ENCODE measurements around the gene NSUN5.
A peak's percentile ranks its signal among the peaks of the same experiment; 100 is the strongest.
"Not testable (repeated sequence)": the region's sequence is repeated elsewhere in the genome, so short reads cannot be mapped to it uniquely, and the experiment has no call there.

The NSUN5 gene

DNA sequence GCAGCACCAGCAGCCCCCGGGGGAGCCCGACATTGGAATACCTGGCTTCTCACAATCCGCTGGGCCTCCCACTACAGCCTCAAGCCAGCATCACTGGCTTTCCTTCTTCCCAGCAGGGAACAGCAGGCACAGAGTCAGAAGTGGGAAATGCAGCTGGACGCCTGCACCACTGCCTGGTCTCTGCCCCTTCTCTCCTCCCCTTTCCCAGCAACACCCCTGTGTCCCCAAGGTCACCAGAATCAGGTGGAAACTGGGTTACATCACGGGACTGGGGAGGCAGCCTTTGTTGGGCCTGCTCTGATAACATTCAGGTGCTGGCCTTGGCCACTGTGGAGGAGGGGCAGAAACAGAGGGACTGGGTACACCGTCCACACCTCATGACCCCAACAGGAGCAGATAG, 16.8 kb upstream of the NSUN5 start:
- not testable (repeated sequence) for DNase-seq (ENCODE audit: low read depth)

DNA sequence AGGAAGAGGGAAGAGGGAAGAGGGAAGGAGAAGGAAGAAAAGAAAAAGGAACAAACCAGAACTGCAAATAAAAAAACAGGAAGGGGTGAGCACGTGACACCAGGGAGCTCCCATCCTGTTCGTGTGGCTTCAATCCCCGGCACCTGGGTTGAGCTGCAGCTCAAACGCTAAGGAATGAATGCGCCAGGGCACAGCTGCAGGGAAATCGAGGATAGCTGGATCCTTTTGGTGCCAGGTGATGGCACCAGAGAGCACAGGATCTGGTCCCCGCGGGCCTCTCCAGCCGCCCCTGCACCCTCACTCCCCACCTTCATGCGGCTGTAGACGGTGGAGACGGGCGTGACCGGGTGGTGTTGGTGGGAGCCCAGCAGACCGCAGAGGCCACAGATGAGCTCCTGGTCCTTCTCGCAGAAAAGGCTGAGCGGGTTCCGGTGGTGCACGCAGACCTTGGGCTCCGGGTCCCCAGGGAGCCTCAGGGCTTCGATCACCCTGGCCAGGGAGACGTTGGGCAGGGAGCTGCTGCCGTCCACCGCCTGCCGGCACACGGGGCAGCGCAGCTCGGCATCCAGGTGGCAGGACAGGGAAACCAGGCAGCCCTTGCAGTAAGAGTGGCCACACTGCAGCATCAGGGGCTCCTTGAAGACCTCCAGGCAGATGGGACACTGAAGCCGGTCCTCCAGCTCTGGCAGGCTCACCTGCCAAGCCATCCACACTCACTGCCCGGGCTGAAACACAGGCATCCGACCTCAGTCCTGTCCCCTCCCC, 15.6 kb upstream of the NSUN5 start:
- peak; percentile 43 for DNase-seq (ENCODE audit: low read depth)

DNA sequence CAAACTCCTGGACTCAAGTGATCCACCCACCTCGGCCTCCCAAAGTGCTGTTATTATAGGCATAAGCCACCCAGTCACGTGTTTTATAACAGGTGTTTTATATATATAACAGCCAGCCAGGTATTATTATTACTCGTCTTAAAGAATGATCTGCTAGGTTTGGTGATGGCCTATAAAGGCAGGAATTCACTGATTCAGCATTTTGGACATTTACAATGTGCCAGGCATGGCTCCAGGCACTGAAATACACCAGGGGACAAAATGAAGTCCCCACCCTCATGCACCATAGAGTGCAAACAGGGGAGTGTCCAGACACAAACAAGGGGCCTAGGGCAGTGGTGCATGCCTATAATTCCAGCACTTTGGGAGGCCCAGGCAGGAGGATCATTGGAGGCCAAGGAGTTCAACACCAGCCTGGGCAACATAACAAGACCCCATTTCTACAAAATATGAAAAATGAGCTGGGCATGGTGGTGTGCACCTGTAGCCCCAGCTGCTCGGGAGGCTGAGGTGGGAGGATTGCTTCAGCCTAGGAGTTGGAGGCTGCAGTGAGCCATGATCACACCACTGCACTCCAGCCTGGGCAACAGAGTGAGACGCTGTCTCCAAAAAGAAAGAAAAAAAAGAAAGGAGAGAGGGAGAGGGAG, 14.9 kb upstream of the NSUN5 start:
- not testable (repeated sequence) for DNase-seq (ENCODE audit: low read depth)

DNA sequence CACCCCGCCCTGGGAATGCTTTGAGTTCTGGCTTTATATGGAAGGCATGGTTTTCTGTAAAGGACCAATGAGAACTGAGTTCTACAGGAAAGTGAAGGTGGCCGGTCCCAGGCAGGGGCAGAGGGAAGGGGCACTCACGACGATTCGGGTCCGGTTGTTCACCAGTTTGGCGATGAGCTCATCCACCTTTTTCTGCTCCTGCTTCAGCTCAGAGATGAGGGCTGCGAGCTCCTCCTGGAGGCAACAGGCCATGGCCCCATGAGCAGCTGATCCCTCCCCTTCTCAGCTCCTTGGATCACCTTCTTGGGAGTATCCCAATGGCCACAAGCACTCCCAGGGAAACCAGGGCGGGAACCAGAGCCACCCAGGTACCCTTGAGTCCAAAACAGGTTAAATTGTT, 11.4 kb upstream of the NSUN5 start:
- peak; percentile 29 for DNase-seq (ENCODE audit: low read depth)

DNA sequence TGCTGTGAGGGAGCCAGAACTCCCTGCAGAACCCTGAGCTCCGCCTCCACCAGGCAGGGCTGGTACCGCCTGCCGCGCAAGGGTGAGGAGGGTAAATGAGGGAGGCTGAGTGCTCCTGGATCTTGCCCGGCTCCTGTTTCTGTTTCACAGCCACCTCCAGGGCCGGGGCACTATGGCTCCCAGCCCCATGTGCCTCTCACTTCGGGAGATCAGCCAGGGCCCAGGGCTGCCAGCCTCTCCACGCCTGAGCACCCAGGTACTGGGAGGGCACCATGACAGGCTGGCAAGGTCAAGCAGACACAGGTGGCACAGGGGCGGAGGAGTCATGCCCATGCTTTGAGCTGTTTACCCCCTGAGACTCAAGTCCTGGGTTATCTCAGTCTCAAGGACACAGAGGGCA, 10.9 kb upstream of the NSUN5 start:
- DNase-seq (ENCODE audit: low read depth) = peak; percentile 35

DNA sequence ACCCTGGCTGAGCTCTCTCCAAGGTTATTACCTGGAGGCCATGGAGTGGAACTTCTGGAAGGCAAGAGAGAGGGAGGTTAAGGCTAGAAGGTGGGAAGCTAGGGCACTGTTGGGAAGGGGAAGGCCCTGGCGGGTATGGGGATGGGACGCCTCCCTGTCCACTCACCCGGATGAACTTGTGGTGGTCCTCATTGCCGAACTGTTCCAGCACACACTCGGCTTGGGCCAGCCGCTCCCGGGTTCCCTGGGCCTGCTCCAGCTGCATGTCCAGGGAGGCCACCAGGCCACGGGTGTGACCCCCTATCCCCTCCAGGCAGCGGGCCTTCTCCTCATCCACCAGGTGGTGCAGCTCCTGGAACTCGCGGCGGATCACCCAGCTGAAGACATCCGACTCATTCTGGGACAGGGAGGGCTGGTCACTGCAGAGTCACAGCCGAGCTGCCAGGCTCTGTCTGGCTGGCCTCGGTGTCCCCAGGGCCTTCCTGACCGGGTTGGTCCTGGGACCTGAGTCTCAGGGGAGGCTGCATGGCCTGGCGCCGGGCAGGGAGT, 10.1 kb upstream of the NSUN5 start:
- DNase-seq (ENCODE audit: low read depth) = not testable (repeated sequence)

DNA sequence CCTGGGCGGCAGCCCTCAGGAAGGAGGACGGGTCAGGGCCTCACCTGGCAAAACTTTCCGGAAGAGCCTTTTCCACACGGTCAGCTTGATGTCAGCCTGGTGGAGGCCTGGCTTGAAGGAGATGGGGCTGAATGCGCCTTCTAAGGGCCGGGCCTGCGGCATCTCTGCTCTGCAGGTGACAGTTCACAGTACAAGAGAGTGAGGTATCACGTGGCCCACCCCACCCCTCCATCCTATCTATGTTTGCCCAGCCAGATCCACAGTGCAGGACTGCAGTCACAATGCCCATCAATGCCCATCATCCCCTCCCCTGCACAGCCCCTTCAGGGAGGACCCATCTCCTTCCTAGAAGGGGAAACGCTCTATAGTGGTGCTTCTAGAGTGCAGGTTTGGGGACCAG, 7.9 kb upstream of the NSUN5 start:
- no peak for DNase-seq (ENCODE audit: low read depth)

DNA sequence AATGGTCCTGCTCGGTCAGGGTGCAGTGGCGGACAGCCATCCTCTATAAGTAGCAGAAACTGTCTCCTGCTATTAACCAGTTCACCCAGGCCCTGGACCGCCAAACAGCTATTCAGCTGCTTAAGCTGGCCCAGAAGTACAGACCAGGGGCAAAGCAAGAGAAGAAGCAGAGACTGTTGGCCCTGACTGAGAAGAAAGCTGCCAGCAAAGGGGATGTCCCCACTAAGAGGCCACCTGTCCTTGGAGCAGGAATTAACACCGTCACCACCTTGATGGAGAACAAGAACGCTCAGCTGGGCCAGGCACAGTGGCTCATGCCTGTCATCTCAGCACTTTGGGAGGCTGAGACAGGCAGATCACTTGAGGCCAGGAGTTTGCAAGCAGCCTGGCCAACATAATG, 5.6 kb upstream of the NSUN5 start:
- no peak for DNase-seq (ENCODE audit: low read depth)

DNA sequence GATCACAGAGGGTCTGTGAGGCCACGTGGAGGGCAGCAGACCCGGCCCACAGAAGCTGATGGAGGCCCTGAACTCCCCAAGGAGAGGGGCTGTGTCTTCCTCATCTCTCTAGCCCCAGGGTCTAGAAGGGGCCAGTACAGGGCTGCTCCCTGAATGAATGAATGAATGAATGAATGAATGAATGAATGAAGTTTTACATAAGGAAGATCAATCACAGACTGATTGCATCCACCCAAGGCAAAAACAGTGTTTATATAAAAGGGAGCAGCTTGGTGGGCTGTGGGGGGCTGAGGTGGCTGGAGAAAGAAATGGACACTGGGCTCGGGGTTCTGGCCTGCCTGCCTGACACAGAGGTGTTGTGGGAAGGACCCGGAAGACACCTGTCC, 4.9 kb upstream of the NSUN5 start:
- no peak for DNase-seq (ENCODE audit: low read depth)

DNA sequence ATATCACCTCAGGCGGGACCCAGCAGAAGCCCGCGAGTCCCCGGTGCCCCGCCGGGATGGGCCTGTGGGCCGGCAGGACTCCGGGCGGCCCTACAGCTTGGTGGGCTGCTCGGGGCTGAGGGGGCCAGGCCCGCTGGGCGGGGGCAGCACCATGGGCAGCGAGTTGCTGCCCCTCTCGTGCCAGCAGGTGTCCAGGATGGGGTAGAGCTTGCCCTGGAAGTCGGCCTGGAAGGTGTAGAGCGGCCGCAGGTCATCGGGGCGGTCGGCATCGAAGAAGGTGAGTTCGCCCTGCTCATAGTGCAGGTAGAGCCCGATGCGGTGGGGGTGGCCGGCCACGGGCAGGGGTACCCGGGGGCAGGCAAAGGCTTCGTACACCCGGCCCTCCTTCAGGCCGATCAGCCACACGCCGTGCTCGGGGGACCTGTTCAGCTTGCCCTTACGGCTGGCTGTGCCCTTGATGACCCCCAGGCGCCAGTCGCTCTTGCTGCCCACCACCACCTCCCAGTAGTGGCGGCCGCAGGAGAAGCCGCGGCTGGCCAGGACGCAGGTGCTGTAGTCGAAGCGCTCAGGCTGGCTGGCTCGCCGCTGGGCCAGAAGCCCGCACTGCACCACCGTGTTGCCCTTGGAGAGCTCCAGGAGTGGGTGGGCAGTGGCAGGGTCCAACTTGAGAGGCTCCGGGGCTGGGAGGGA, 4.3 kb upstream of the NSUN5 start:
- no peak for DNase-seq (ENCODE audit: low read depth)

DNA sequence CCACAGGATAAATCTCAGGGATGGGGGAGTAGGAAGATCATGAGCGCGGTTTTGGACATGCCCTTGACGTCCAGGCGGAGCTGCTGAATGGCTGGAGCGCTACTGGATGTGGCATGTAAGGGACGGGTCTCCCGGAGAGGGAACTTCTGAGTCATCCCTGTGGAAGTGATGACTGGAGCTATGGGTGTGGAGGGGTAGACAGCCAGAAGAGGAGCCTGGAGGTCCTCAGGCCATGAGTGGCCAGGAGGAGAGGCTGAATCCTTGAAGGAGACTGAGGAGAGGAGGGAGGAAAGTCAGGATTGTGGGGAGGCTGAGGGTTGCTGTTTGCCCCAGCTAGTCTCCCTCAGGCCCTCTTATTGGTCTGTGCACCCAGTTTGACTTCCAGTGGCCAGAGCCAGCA, 2.8 kb upstream of the NSUN5 start:
- not testable (repeated sequence) for DNase-seq (ENCODE audit: low read depth)

DNA sequence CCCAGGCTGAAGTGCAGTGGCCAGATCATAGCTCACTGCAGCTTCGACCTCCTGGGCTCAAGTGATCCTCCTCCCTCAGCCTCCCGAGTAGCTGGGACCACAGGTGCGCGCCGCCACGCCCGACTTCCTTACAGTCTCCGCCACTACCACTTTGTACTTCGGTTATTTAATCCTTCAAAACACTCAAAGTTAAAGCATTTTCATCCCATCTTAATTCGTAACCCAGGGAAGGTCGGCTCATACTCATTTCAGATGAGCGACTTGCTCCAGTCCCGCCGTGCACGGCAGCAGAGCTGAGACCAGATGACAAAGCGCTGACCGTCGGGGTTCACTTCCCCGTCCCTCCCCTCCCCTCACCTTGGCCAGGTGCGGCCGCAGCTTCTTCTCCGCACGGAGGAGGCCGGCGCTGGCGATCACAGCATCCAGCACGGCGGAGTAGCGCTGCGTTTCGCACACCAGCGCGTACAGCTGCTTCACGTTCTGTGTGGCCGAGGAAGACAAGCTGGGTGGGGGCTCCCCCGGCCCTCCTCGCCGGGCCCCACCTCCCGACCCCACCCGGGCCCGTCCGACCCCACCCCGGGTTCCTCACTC, 457 bp downstream of the NSUN5 start:
- DNase-seq (ENCODE audit: low read depth) = no peak

DNA sequence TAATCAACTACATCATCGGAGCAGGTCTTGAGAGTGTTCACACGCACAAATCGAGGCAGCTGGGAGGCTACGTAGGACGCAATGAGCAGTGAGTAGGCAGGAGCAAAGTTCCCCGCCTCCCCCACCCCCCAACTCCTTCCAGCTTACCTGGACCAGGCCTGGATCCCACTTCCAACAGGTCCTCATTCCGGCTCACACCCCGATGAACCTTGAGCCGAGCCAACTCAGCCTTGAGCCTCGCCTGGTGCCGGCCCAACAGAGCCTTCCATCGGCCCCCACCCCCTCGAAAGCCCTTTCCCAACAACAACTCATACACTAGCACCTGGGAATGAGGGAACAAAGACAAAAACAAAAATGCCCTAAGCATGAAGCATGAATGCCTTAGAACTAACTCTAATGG, 1.2 kb downstream of the NSUN5 start:
- DNase-seq (ENCODE audit: low read depth) = no peak

DNA sequence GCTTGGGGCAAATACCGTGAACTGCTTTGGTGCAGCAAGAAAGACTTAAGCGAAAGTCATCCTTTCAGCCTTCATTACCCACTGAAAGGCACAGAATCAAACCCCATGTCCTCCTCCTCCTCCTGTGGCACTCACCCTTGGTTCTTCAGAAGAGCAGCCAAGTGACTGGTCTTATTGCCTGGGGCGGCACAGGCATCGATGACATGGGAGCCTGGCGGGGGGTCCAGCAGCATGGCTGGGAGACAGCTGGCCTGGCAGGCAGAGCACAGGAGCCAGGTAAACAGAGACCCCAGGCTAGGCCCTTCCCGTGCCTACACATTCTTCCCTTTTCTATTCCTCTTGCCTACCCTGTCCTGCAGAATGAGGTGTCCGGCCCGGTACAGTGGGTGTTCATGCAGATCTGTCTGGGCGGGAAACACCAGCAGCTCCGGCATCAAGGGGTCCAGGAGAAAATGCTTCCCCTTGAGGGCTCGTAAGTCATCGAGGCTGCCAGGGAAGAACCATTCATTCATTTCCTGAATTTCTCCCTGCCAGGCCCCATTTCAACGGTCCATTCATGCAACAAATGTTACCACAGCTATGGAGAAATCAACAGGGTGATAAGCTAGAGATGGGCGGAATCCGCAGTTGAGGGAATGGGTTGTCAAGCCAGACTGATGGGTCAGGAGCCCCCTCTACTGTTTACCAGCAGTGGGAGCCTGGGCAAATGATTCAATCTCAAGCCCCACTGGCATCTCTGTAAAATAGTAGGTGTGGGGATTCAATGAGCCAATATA, 3.8 kb downstream of the NSUN5 start:
- DNase-seq (ENCODE audit: low read depth) = peak; percentile 72

DNA sequence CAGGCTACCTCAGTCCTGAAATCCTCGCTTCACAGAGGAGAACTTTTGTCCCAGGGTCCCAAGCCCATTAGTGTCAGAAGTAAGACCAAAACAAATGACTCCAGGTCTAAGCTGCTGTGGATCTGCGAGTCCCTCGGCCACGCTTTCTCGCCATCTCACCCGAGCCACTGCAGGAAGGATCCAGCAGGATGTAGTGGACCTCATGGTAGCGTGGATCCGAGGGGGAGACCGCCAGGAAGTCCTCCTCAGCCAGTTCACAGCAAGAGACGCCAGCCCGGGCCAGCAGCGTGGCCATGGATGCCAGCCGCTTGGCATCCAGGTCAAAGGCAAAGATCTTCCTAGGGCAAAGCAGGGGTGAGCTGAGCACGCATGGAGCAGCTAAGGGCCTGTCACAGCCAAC, 4.6 kb downstream of the NSUN5 start:
- DNase-seq (ENCODE audit: low read depth) = no peak

DNA sequence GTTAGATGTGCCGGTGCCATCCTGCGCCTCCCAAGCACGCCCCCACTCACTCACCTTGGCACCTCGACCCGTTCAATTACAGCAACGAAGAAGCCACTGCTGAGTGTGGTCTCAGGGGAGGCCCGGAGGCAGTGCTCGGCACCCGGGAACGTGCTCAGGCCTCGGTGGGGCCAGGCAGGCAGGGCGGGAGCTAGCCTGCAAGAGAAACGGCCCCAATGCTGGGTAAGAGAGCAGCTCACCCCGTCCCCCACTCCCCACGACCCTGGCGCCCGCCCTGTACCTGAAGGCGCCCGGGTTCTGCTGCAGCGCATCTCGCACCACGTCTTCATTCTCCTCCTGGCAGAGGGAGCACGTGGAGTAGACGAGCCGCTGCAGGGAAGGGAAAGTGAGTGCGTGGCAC, 5.1 kb downstream of the NSUN5 start:
- DNase-seq (ENCODE audit: low read depth) = no peak

DNA sequence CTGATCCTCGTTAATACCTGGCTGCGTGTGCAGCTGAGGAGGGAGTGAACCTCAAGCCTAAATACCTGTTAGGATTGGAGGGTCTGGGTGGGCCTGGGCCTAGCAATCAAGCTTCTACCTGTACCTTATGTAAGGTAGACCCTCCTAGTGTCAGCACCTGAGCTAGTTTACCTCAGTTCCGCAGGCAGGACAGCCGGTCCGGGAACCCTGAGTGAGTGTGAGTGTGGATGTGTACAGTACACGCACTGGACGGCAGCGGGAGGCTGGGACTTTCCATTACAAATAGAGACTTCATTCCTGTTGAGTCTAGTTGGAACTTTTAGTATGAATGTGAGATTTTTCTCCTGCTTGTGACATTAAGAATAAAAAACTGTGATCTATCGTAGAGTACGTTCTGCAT, 5.8 kb downstream of the NSUN5 start:
- not testable (repeated sequence) for DNase-seq (ENCODE audit: low read depth)

DNA sequence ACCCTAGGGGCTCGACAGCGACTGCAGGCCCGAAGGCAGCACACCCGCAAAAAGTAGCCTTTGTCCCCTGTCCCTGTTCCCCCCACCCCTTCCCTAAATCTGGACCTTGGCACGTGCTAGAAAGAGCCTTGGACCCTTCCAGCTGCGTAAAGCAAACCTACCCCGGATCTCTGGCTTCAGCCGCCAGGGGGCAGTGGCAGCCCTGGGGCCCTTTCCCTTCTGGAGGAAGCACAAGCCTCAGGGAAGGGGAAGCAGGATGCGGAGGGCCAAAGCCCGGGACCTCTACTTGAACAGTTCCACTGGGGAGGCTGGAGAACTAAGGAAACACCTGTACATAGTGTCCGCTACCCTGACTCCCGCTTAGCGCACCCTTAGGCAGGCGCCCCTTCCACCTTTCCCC, 7.5 kb downstream of the NSUN5 start:
- not testable (repeated sequence) for DNase-seq (ENCODE audit: low read depth)

DNA sequence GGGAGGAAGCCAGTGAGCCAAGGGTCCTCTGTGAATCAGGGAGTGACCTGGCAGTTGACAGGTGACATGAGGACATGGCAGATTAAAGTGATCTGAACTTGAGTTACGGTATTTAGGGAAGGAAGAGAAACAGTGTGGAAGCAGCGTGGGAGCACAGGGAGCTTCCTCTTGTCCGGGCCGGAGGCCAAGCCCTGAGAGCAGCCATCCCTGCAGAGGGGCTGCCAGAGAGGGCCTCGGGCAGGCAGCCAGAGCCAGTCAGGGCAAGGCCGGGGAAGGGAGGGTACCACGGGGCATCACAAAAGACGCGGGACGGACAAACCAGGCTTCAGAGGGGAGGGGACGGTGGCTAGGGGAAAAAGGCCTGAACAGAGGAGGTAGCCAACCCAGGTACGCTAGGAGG, 8.8 kb downstream of the NSUN5 start:
- DNase-seq (ENCODE audit: low read depth) = not testable (repeated sequence)

DNA sequence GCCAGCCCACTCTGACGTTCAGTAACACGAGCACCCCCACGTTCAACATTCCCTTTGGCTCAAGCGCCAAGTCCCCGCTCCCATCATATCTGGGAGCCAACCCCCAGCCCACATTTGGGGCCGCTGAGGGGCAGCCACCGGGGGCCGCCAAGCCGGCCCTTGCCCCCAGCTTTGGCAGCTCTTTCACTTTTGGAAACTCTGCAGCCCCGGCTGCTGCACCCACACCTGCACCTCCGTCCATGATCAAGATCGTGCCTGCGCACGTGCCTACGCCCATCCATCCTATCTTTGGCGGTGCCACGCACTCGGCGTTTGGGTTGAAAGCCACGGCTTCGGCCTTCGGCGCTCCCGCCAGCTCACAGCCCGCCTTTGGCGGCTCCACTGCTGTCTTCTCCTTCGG, 10.9 kb downstream of the NSUN5 start:
- DNase-seq (ENCODE audit: low read depth) = not testable (repeated sequence)

DNA sequence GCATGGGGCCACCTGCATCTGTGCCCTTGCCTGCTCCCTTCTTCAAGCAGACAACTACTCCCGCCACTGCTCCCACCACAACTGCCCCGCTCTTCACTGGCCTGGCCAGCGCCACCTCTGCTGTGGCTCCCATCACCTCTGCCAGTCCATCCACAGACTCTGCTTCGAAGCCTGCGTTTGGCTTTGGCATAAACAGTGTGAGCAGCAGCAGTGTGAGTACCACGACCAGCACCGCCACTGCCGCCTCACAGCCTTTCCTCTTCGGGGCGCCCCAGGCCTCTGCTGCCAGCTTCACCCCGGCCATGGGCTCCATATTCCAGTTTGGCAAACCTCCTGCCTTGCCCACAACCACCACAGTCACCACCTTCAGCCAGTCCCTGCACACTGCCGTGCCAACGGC, 11.4 kb downstream of the NSUN5 start:
- not testable (repeated sequence) for DNase-seq (ENCODE audit: low read depth)

DNA sequence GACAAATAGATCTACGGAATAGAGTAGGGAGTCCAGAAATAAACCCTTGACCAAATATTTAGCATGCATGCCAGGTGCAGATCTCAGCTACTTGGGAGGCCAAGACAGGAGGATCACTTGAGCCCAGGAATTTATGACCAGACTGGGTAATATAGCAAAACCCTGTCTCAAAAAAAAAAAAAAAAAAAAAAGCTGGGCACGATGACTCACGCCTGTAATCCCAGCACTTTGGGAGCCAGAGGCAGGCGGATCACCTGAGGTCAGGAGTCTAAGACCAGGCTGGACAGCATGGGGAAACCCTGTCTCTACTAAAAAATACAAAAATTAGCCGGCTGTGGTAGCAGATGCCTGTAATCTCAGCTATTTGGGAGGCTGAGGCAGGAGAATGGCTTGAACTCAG, 31.4 kb downstream of the NSUN5 start:
- not testable (repeated sequence) for DNase-seq (ENCODE audit: low read depth)
